Cardiac septum (tissue), 1 donor: ENCODE measurements around the gene ANKRD1. TPM values are rescaled to one million over a fixed set of nuclear protein-coding genes. Genes with fewer than 3 reads are reported as not detected.

Experiments
- DNase-seq: peaks from one replicate; pipeline ENCODE4 v3.0.0-alpha.2; 2020; ENCODE audit warnings: low spot score
- intact Hi-C: fragments of 100-400 bp; cut with DNase I; formaldehyde crosslinking; loops from one replicate; pipeline ENCODE4 v1.14.0; 2022
- total RNA-seq: library from RNA; stranded (reverse); fragmentation: NEBNext Ultra II Directional; extraction: Animal tissue kit (Norgen Biotek cat#: 25700); gene quantifications from one replicate; pipeline ENCODE4 v1.2.1, GENCODE V29; 2021
- donor health status: DM: no; HTN: no; CAD: no.

The ANKRD1 gene
- total RNA-seq, 1 donor from 2014 or later: 8,251 TPM

- intact Hi-C loops: no loop called here
Observed at GRCh38 chr10:90871766-90872647, 48.9 kb downstream of the ANKRD1 start, which contains the start of gene RPP30. Gene RPP30 (plus strand): TSS chr10:90871974. CDS start chr10:90871987, 13 bp downstream.

GRCh38 chr10:90871279-90871765 lies 49.6 kb downstream of the ANKRD1 start:
- no peak for DNase-seq
- intact Hi-C loops: no loop called here

More at GRCh38 chr10:90871766-90872647, 48.9 kb downstream of the ANKRD1 start, which contains the start of gene RPP30:
- DNase-seq: peak; percentile 95

- DNase-seq: no peak
- intact Hi-C loops: loop anchor here (10.0 kb wide), 1 partner anchor 1071 kb away; no protein-coding TSS in a partner anchor
Observed at GRCh38 chr10:90866050-90866598, 54.8 kb downstream of the ANKRD1 start.

- no peak for DNase-seq
- intact Hi-C loops: loop anchor here (10.0 kb wide), 1 partner anchor 1071 kb away; no protein-coding TSS in a partner anchor
Observed at GRCh38 chr10:90865401-90865800, 55.5 kb downstream of the ANKRD1 start.

GRCh38 chr10:90862908-90863514 lies 57.9 kb downstream of the ANKRD1 start:
- intact Hi-C loops: loop anchor here (5.0 to 10.0 kb wide), 2 partner anchors 111 to 1068 kb away; no protein-coding TSS in a partner anchor
- DNase-seq: no peak

Other genes starting within 250 kb of the ANKRD1 start
- 0.16 TPM for gene HTR7, start 63.0 kb downstream of the ANKRD1 start, total RNA-seq
- gene RPP30, start 49.1 kb downstream of the ANKRD1 start, total RNA-seq: 24.9 TPM